MCF 10A (cell line): ENCODE results near the gene ABCG1. TPM values are rescaled to one million over a fixed set of nuclear protein-coding genes. Genes with fewer than 3 reads are reported as not detected.

Experiments used
- BruUV-seq: library from RNA; stranded (reverse); fragments of 400-500 nt; replicated peaks from 2 replicates; lab custom pipeline; 2021; lab: Mats Ljungman, UMichigan
- CTCF ChIA-PET: fragments of 300-600 bp; sonication (Branson Sonifier 250); formaldehyde crosslinking; extraction: SDS; loops from one replicate; lab custom pipeline; 2021; ENCODE audit warnings: antibody characterized with exemption, inconsistent platforms; lab: Yijun Ruan, JAX
- POLR2A ChIA-PET: fragments of 300-600, 350-650 bp; sonication (Branson Sonifier 250); formaldehyde crosslinking; extraction: SDS; loops from one replicate; lab custom pipeline; 2020; ENCODE audit warnings: antibody characterized with exemption, inconsistent platforms; lab: Yijun Ruan, JAX
- DNase-seq: peaks from one replicate; pipeline ENCODE4 v3.0.0-alpha.2; 2018; ENCODE audit not compliant: unreplicated experiment
- H3K27ac Mint-ChIP-seq: one replicate; pipeline ENCODE4 v1.8.0; 2022; ENCODE audit warnings: mild to moderate bottlenecking, low read depth, mixed read lengths; ENCODE audit not compliant: unreplicated experiment
- H3K27me3 Mint-ChIP-seq: one replicate; pipeline ENCODE4 v1.8.0; 2022; ENCODE audit warnings: mixed read lengths; ENCODE audit not compliant: insufficient read depth, unreplicated experiment
- H3K36me3 Mint-ChIP-seq: one replicate; pipeline ENCODE4 v1.8.0; 2022; ENCODE audit warnings: mild to moderate bottlenecking, moderate library complexity, mixed read lengths; ENCODE audit not compliant: insufficient read depth, unreplicated experiment
- H3K4me1 Mint-ChIP-seq: one replicate; pipeline ENCODE4 v1.8.0; 2022; ENCODE audit warnings: mixed read lengths; ENCODE audit not compliant: insufficient read depth, unreplicated experiment
- H3K4me3 Mint-ChIP-seq: one replicate; pipeline ENCODE4 v1.8.0; 2022; ENCODE audit warnings: mild to moderate bottlenecking, moderate library complexity, mixed read lengths; ENCODE audit not compliant: unreplicated experiment
- H3K9me3 Mint-ChIP-seq: one replicate; pipeline ENCODE4 v1.8.0; 2022; ENCODE audit warnings: mixed read lengths; ENCODE audit not compliant: unreplicated experiment
- CTCF ChIP-seq: fragments of 200-600 bp; IDR thresholded peaks from one replicate; pipeline ENCODE4 v1.8.0; 2022; ENCODE audit warnings: antibody characterized with exemption, mild to moderate bottlenecking; ENCODE audit not compliant: unreplicated experiment
- intact Hi-C: fragments of 100-400 bp; cut with micrococcal nuclease; formaldehyde crosslinking; loops from 2 replicates; pipeline ENCODE4 v1.14.1; 2022
- total RNA-seq: library from RNA; stranded (reverse); gene quantifications from 2 replicates; pipeline ENCODE4 v1.2.3, GENCODE V29; 2022

ABCG1 gene
- total RNA-seq, 1 experiment from 2014 or later = 25.5 TPM

GRCh38 chr21:42285569-42286245, 66.8 kb downstream of the ABCG1 start:
- no TSS peak for BruUV-seq
- ChIA-PET CTCF (interaction anchor here (0.6 to 0.8 kb wide), 3 partner anchors 40 to 168 kb away, joined by 3 read pairs; no protein-coding TSS in a partner anchor), POLR2A (no interaction called here)
- Mint-ChIP-seq H3K4me1 (no peaks in the 10 kb centered on the region), H3K36me3 (peaks cover 6% of the 10 kb centered on the region), H3K27me3 (no peaks in the 10 kb centered on the region), H3K9me3 (no peaks in the 10 kb centered on the region), H3K27ac (peak overlapping the region; percentile 7), H3K4me3 (no peak overlapping the region)
- DNase-seq = no peak
- TF ChIP-seq CTCF = no peak
- intact Hi-C loops = no loop called here

DNA sequence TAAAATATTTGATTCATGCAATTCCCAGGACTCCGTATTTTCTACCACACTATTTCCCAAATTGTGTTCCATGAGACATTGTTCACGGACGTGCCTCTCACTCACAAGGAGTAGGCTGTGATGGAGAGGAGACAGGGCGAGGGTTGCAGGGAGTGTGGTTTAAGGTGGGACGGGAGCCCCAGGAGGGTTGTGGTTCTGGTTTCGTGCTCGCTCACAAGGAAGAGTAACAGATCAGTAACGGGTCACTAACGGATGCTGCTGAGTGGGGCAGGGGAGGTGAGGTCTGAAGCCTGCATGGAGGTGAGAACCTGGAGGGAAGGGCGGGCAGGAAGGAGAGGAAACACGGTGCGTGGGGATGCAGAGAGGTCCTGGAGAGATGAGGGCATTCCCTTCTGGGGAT, 67.5 kb downstream of the ABCG1 start:
- BruUV-seq = no TSS peak
- Mint-ChIP-seq H3K4me1 (no peaks in the 10 kb centered on the region), H3K36me3 (peaks cover 6% of the 10 kb centered on the region), H3K9me3 (no peaks in the 10 kb centered on the region), H3K27me3 (no peaks in the 10 kb centered on the region), H3K4me3 (no peak overlapping the region), H3K27ac (peak overlapping the region; percentile 7)
- intact Hi-C loops = no loop called here
- CTCF ChIA-PET = interaction anchor here (0.6 kb wide), 1 partner anchor 119 kb away, joined by 3 read pairs; no protein-coding TSS in a partner anchor
- DNase-seq = no peak
- no peak for TF ChIP-seq CTCF
- POLR2A ChIA-PET = interaction anchor here (0.7 kb wide), 1 partner anchor 45 kb away, joined by 3 read pairs; no protein-coding TSS in a partner anchor

DNA sequence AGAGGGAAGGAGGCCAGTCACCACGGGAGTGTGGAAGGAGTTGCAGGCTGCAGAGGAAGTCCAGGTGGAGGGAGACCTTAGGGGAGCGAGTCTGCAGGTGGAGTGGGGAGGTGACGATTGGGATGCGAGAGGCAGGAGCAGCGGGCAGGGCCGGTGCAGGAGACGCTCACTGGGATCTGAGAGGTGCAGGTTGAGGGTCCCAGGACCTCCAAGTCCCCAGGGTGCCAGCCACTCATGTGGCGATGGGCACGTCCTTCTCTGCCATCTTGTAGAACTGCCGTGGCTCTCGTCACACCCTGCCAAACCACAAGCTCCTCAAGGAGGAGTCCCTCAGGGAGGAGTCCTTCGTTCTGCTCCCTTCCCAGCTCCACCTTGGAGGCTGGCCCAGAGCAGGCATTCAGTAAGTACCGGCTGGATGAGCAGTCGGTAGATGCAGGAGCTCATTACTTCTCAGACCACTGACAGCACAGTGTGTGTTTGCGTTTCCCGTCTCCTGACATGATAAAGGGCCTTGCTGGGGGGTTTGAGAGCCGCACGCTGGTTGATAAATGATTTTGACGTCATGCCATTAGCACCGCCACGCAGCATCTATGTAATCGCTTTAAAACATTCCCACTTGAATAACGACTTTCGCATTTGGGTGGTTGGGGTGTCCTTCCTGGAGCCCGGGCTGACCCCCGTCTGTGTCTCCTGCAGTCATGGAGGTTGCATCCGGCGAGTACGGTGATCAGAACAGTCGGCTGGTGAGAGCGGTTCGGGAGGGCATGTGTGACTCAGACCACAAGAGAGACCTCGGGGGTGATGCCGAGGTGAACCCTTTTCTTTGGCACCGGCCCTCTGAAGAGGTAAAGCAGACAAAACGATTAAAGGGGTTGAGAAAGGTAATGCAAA, 68.5 kb downstream of the ABCG1 start:
- H3K36me3 Mint-ChIP-seq = peaks cover 6% of the 10 kb centered on the region
- ChIA-PET CTCF (no interaction called here), POLR2A (interaction anchor here (0.7 kb wide), 1 partner anchor 44 kb away, joined by 3 read pairs; no protein-coding TSS in a partner anchor)
- H3K9me3 Mint-ChIP-seq = no peaks in the 10 kb centered on the region
- BruUV-seq = no TSS peak
- no peaks in the 10 kb centered on the region for H3K4me1 Mint-ChIP-seq
- H3K4me3 Mint-ChIP-seq = no peak overlapping the region
- intact Hi-C loops = no loop called here
- no peak overlapping the region for H3K27ac Mint-ChIP-seq
- no peaks in the 10 kb centered on the region for H3K27me3 Mint-ChIP-seq
- TF ChIP-seq CTCF = no peak
- no peak for DNase-seq

GRCh38 chr21:42288962-42289361, 70.0 kb downstream of the ABCG1 start:
- POLR2A ChIA-PET = no interaction called here
- H3K27me3 Mint-ChIP-seq = no peaks in the 10 kb centered on the region
- intact Hi-C loops = no loop called here
- no peak for DNase-seq
- no peaks in the 10 kb centered on the region for H3K9me3 Mint-ChIP-seq
- H3K36me3 Mint-ChIP-seq = no peaks in the 10 kb centered on the region
- CTCF ChIA-PET = no interaction called here
- no peaks in the 10 kb centered on the region for H3K4me1 Mint-ChIP-seq
- H3K27ac Mint-ChIP-seq = no peak overlapping the region
- BruUV-seq = no TSS peak
- TF ChIP-seq CTCF = no peak
- H3K4me3 Mint-ChIP-seq = no peak overlapping the region
